Mammary epithelial cell (primary cell): ENCODE results near the gene MLIP.

Experiments
- CTCF ChIP-seq, 2 donors: IDR thresholded peaks in 1 of 2; conservative IDR thresholded peaks in 1 of 2; 2 replicates each; pipeline ENCODE4 v1.5.1; 2011 to 2012; ENCODE audit warnings: inconsistent platforms in 2 of 2, low read length in 2 of 2, mild to moderate bottlenecking in 2 of 2, control low read depth in 1 of 2, low read depth in 1 of 2; ENCODE audit not compliant: insufficient read depth in 1 of 2; ENCODE audit errors: extremely low read depth in 1 of 2
- EZH2 ChIP-seq: IDR thresholded peaks from 2 replicates; pipeline ENCODE4 v1.6.1; 2012; ENCODE audit warnings: low read length, inconsistent platforms, borderline replicate concordance

GRCh38 chr6:54191461-54191860 is 80.2 kb downstream of the MLIP start:
- TF ChIP-seq CTCF (conservative IDR thresholded peaks at IDR 0.05 in 1 of 2, IDR thresholded peaks at IDR 0.05 in 1 of 2; ENCODE audit: extremely low read depth in 1 of 2, insufficient read depth in 1 of 2, low read depth in 1 of 2, low read length in 2 of 2) (no peak), EZH2 (no peak)
